ENCODE results near the gene TMEM209.

DNA sequence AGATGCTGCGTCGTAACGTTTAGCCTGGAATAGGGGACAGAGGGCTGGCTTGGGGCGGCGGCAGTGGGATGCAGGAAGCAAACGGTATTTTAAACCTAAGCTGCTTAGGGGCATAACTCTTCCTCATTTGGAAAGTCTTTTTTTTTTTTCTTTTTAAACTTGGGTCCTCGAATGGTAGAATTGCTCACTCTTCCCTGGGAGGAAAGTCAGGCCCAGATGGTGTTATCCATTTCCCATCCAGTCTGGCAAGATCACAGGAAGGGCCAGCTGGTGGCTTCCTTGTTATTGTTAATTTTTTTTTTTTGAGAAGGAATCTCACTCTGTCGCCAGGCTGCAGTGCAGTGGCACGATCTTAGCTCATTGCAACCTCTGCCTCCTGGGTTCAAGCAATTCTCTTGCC lies 56.6 kb downstream of the TMEM209 start:
- TF ChIP-seq, protein P1, sequence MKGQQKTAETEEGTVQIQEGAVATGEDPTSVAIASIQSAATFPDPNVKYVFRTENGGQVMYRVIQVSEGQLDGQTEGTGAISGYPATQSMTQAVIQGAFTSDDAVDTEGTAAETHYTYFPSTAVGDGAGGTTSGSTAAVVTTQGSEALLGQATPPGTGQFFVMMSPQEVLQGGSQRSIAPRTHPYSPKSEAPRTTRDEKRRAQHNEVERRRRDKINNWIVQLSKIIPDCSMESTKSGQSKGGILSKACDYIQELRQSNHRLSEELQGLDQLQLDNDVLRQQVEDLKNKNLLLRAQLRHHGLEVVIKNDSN (CRISPR knock-in tag; IDR thresholded peaks at IDR 0.05) = no peak
- TF ChIP-seq, protein P2, sequence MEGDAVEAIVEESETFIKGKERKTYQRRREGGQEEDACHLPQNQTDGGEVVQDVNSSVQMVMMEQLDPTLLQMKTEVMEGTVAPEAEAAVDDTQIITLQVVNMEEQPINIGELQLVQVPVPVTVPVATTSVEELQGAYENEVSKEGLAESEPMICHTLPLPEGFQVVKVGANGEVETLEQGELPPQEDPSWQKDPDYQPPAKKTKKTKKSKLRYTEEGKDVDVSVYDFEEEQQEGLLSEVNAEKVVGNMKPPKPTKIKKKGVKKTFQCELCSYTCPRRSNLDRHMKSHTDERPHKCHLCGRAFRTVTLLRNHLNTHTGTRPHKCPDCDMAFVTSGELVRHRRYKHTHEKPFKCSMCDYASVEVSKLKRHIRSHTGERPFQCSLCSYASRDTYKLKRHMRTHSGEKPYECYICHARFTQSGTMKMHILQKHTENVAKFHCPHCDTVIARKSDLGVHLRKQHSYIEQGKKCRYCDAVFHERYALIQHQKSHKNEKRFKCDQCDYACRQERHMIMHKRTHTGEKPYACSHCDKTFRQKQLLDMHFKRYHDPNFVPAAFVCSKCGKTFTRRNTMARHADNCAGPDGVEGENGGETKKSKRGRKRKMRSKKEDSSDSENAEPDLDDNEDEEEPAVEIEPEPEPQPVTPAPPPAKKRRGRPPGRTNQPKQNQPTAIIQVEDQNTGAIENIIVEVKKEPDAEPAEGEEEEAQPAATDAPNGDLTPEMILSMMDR (IDR thresholded peaks at IDR 0.05) = no peak
